NCI-H510A treated with DMSO at 0.1 percent for 48 hours (cell line): Measurements from ENCODE around the gene SMPDL3B.
A peak's percentile ranks its signal among the peaks of the same experiment; 100 is the strongest.
"Not testable (repeated sequence)": the region's sequence is repeated elsewhere in the genome, so short reads cannot be mapped to it uniquely, and the experiment has no call there.

Source experiments
- DNase-seq: peaks from one replicate; lab custom pipeline; 2025; lab: John Stamatoyannopoulos, UW

SMPDL3B gene

DNA sequence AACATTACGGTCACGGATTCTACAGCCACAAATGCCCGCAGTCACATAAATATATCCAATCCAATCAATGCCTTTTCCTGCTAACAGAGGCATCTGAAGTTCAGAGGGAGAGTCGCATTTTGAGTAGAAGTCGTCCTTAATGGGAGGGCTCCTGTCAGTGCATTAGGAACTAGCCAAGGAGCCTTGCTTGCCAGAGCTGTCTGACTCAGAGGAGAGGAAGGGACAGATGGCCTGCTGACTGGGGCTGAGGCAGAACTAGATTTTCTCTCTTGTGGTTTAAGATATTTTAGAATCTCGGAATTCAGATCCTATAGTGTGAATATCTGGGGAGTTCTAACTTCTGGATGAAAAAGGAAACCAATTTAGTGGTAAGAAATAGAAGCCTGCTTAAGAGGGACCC is 35.6 kb downstream of the SMPDL3B start:
- DNase-seq = no peak

DNA sequence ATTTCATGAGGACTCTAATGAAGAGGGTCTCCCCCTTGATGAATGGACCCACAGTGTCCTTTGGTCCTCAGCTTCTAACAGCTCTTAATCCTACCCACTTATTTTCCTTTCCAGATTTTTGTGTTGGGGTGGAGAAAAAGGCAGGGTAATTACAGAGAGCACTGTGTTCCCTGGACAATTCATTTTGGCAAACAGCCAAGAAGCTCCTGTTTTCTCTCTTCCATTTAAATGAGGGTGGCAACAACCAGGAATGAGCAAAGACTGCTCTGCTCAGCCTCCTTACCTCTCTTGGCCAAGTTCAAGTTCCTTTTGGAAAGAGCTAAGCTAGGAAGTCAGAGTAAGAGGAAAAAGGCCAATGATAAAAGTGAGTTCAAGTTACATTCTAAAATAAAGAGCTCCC is 36.9 kb downstream of the SMPDL3B start:
- DNase-seq = peak; percentile 52

DNA sequence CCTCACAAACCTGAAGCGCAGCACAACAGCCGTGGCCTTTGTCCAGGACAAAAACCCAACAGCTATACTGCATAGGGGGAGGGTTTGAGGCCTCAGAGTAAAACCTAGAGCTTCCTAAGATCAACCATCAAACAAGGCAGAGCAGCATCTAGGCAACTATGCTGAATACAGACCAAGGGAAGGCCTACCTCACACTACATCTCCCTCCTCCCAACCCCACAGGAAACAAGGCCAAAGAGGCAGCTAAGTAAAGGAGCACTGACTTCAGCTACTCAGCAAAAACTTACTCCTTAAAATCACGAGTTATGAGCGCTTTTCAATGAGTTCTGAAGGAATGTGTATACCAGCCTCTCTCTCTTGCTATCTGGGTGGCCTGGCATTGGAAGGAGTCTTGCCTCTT is 37.3 kb downstream of the SMPDL3B start:
- DNase-seq = no peak

DNA sequence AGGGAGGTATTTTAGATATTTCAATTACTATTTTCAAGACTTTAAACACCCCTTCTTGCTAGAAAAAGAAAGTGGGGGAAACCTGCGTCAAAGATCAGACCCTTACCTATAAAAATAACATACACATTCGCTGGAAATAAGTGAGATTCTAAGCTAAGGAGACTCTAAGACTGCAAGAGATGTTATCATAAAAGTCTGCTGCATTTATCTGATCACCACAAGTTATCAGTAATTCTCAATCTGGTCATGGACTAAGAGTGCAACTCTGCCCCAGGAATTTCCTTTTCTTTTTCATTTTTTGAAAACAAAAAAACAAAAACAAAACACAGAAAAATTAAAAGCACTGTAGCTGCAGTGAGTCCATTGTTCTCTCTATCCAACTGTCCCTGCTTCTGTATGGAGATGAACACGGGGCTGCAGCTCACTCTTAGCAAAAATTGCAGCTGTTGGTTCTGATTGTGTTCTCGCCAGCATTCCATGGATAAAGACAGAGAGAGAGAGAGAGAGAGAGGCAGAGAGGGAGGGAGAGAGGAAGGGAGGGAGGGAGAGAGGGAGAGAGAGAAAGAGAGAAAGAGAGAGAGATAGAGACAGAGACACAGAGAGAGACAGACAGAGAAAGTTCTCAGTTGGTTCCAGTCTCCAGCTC is 39.1 kb downstream of the SMPDL3B start:
- no peak for DNase-seq

DNA sequence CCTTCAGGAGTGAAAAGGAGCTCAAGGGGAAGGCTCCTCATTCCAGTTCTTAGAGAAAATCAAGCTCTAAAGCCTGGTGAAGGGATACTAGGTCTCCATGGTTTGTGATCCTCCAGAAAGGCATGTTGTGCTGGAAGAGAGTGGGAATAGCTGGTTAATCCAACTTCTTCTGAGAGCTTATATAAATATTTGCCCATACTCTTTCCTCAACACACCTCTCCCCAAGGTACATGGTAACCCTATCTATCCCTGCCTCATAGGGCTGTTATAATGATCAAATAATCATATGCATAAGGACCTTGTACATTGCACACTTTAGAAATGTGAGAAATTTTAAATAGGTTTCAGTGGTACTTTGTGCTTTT is 39.6 kb downstream of the SMPDL3B start:
- peak; percentile 36 for DNase-seq

DNA sequence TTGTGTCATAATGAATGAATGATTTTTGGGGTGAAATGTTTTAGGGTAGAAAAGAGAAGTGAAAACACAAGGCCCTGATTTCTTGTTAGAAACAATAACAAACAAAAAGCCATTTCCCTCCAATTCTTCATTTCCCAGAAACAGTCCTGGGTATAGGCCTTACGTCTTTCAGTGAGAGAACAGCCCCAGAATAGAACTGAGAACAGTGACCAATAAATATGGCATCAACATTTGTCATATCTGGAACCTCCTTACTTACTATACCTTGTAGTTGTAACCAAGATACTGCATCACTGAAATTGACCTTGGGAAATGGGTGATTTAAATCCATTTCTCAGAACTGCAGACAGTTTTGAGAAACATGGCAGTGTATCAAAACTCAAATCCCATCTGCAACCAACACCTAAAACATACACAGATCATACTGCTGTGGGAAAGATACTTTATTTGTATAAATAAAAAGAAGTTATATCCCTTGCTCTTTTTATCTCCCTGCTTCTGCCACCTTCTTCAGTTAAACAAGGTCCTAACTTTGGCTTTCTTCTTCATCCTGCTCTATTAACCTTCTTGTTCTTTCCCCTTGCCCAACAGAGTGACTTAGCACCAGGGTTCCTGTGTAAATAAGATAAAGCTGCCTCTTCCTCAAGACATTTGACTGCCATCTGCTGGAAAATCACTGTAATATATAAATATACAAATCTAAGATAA is 44.5 kb downstream of the SMPDL3B start:
- DNase-seq = peak; percentile 76

DNA sequence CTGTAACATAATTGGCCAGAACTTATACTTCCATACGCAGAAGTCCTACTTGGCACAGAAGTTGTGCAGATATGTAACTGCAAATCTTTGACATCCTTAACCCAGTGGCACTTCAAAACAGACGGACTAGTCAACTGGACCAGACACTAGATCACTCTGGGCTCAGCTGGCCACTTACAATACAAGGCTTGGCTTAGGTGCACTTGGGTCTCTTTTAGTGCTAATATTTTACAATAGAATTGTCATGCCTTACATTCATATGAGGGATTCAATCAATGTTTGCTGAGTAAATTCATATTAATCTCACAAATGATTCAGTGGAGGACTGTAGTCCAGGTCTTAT is 45.0 kb downstream of the SMPDL3B start:
- no peak for DNase-seq

DNA sequence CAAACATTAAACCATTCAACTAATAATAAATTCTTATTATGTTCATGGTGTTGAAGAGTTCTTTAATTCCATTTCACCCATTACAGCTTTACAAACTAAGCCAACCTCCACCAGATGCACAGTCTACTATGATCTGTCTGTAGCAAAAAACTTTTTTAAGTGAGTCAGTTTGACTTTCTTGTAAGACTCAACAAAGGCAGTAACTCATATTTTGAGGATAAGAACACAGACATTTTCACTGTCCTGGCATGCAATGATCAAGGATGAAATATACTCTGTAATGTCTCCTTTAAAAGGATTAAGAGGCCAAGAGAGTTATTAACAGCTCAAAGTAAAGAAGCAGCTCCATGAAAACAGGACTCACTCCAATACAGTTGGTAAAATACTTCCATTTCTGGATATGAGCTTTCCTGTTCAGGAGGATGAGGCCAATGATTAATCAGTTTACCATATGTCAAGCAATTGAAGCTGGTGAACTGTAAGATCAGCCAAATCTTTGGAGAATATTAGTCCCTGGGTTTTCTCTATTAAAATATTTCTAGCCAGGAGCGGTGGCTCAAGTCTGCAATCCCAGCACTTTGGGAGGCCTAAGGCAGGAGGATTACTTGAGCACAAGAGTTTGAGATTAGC is 45.5 kb downstream of the SMPDL3B start:
- DNase-seq = no peak

DNA sequence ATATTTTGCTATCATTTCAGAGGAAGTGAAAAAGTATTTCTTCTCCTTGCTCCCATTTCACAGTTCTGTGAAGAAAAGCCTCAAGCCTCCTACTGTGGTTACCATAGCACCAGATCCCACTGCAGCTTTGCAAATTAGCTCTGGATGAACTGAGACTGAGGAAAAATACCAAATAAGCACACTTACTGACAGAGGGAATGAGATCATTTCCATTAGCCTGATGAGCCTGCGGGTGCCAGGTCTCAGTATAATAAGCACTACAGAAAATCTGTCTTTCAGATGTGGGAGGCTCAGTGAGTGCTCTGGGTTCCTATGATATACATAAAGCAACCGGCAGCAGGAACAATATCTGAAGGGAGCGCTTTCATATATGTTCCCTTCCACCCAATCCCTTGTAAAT is 46.3 kb downstream of the SMPDL3B start:
- no peak for DNase-seq

DNA sequence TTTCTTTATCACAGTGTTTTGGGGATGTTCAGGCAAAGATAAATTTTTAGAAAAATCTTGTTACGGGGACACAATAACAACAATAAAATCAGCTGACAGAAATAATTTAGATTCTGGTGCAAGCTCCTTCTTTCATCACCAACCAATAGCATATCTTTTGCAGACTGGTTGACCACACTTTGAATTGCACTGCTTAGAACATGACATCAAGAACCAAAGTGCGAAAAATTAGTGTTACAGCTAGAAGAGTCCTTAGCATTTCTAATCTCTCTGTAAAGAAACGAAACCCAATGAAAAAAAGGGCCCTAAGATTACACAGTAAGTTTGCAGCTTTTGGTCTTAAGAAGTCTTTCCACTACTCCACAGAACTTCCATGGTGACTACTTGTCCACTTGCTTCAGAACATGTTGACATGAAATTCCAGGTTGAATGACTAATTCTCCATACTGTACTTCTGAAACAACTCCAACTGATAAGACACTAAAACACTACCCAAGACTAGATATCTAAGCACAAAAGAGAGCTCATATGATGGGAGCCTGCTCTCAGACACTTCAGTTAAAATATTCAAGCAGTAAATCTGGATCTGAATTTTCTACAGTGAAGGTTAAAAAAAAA is 56.2 kb downstream of the SMPDL3B start:
- no peak for DNase-seq

DNA sequence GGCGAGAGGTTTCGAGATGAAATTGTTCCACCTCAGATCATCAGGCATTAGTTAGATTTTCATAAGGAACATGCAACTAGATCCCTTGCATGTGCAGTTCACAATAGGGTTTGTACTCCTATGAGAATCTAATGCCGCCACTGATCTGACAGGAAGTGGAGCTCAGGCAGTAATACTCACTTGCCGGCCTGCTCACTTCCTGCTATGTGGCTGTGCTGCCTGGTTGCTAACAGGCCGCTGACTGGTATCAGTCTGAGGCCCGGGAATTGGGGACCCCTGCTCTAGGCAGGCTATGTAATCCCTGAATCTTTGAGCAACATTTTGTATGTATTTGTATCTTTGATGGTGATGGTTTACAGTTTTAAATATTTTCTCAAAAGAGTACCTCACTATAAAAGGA is 57.5 kb downstream of the SMPDL3B start:
- no peak for DNase-seq

DNA sequence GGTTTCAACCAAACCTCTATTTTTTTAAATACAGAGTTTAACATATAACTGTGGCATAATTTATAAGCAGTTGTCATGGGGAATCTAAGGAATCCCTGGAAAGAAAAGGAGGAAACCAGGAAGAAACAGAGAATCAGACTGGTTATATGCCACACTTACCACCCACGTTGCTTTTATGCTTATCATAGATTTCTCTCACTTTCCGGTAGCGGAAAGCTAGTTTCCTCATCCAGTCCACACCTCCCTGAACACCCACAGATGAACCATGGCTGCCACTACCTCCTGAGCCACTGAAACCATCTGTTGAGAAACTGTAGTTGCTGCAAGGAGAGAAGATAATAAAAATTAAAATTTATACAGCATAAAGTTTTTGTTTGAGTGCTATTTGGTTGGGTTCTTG is 58.4 kb downstream of the SMPDL3B start:
- no peak for DNase-seq

DNA sequence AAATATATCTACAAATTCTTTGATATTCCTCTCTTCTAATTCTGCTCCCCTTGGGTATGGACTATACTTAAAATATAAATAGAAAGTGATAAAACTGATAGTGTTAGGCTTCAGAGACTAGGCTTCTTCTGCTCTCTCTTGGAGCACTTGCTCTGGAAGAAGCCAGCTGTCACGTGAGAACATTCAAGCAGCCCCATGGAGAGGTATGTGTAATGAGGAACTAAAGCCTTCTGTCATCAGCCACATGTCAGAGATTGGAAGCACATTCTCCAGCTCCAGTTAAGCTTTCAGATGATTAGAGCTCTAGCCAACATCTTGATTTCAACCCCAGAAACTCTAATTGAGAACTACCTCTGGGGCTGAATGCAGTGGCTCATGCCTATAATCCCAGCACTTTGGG is 59.3 kb downstream of the SMPDL3B start:
- no peak for DNase-seq

DNA sequence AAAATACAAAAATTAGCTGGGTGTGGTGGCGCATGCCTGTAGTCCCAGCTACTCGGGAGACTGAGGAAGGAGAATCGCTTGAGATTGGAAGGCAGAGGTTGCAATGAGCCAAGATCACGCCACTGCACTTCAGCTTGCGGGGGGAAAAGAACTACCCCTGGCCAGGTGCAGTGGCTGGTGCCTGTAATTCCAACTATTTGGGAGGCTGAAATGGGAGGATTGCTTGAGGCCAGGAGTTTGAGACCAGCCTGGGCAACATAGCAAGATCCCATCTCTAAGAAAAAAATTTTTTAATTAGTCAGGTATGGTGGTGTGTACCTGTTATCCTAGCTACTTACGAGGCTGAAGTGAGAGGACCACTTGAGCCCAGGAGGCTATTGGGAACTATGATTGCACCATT is 59.7 kb downstream of the SMPDL3B start:
- not testable (repeated sequence) for DNase-seq

DNA sequence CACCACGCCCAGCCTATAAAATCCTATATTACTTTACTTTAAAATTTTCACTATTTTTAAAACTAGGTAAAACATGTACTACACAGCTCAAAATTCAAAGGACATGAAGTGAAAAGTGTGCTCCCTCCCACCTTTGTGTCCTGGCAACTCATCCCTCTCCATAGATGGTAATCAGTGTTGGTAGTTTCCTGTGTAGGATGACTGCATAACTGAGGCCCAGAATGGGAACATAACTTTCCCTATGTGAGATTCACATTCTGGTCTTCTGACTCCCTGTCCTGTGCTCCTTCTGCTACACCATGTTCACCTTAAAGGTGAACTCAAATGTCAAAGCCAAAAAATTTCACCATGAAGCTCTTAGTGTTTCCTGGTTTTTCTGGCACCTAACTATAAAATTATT is 64.3 kb downstream of the SMPDL3B start:
- DNase-seq = no peak

DNA sequence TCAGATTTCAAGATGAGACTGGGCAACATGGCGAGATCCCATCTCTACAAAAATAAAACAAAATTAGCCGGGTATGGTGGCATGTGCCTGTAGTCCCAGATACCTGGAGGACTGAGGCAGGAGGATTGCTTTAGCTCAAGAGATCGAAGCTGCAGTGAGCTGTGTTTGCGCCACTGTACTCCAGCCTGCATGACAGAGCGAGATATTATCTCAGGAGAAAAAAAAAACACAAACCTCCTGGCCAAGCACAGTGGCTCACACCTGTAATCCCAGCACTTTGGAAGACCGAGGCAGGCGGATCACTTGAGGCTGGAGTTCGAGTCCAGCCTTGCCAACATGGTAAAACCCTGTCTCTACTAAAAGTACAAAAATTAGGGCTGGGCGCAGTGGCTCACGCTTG is 67.8 kb downstream of the SMPDL3B start:
- no peak for DNase-seq

DNA sequence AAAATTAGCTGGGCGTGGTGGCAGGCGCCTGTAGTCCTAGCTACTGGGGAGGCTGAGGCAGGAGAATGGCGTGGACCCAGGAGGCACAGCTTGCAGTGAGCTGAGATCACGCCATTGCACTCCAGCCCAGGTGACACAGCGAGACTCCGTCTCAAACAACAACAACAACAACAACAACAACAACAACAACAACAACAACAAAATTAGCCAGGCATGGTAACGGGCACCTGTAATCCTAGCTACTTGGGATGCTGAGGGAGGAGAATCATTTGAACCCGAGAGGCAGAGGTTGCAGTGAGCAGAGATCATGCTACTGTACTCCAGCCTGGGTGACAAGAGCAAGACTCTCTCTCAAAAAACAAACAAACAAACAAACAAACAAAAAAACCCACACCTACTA is 68.3 kb downstream of the SMPDL3B start:
- not testable (repeated sequence) for DNase-seq
